ENCODE results near the gene ISM2.
"Not testable (repeated sequence)": the region's sequence is repeated elsewhere in the genome, so short reads cannot be mapped to it uniquely, and the experiment has no call there.

ISM2 gene

DNA sequence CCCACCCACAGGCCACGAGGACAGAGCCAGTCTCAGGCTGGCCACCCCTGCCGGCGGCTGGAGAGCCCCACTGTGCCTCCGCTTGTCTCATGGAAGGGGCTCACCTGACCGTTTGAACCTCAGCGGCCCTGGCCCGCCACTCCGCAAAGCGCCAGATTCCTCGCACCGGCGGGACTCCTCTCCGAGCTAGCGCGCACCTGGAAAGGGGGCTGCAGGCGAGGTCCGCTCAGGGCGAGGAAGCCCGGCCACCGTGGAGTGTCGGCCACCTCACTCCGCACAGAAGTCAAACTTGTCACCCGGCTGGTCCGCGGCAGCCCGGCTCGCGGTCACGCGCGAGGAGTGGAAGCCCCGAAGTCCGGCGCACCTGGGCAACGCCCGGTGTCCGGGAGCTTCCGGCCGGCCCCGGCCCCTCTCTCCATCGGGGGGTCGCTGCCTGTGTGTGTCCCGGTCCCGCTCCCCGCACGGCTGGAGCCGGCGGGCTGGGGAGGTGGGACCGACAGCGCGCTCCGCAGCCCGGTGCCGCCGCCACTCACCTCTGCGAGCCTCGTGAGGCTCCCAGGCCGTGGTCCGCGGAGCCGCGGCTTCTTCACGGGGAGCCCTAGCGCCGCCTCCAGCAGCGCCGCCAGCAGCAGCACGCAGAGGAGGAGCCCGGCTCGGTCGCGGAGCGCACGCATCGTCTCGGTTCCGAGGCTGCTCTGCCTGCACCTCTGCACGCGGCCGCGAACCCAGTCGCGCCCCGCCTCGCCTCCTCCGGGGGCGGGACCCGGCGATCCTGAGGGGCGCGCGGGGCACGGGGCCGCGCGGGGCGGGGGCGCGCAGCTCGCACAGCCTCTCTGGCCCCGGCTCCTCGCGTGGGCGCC, at the start of gene ISM2:
ISM2 (minus strand) TSS at position 697 of the 860 bp plus-strand sequence; CDS start at position 674, 23 bp downstream.
- DNase-seq: no peak

DNA sequence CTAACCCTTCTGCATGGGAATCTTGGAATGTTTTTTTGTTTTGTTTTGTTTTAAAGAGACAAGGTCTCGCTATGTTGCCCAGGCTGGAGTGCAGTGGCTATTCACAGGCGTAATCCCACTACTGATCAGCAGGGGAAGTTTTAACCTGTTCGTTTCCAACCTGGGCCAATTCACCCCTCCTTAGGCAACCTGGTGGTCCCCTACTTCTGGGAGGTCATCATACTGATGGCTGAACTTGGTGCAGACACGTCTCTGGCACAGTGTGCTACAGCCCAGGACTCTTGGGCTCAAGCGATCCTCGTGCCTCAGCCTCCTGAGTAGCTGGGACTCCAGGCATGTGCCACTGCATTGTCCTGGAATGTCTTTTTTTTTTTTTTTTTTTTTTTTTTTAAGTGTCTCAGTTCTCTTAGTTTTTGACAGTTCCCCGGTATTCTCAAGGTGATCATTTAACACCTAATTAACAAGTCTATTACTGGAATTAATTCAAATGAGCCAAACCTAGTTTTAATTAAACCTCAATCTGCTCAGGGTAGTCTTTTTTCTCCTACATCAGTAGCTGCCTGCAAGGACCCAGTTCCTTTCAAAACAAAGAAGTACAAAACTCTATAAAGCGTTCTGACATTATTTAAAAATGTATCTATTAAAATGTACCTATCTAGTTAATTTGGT, 49.0 kb upstream of the ISM2 start:
- no peak for DNase-seq

DNA sequence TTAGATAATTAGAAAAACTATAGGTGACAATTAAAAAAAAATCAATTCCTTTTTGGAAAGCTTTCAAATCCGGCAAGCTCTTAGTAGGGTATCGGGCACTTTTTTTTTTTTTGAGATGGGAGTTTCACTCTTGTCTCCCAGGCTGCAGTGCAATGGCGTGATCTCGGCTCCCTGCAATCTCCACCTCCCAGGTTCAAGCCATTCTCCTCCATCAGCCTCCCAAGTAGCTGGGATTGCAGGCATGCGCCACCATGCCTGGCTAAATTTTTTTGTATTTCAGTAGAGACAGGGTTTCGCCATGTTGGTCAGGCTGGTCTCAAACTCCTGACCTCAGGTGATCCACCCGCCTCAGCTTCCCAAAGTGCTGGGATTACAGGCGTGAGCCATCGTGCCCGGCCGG, 46.6 kb upstream of the ISM2 start:
- DNase-seq: not testable (repeated sequence)

DNA sequence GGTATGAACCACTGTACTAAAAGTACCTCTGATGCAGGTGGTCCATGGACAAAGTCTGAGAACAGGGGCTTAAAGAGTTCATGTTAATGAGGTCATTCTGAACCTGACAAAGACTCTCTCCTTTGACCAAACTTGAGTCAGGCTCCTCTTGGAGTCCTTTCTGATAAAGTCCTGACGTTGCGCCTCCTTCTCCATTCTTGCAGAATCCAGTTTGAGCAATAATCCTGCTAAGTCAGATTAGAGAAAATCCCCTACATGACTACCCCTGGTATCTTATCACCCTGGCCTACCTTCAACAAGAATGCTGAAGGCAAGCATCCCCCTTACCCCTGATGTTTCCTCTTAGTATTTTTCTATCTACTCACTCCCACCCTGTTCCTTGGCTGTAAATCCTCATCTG, 46.0 kb upstream of the ISM2 start:
- DNase-seq: no peak

DNA sequence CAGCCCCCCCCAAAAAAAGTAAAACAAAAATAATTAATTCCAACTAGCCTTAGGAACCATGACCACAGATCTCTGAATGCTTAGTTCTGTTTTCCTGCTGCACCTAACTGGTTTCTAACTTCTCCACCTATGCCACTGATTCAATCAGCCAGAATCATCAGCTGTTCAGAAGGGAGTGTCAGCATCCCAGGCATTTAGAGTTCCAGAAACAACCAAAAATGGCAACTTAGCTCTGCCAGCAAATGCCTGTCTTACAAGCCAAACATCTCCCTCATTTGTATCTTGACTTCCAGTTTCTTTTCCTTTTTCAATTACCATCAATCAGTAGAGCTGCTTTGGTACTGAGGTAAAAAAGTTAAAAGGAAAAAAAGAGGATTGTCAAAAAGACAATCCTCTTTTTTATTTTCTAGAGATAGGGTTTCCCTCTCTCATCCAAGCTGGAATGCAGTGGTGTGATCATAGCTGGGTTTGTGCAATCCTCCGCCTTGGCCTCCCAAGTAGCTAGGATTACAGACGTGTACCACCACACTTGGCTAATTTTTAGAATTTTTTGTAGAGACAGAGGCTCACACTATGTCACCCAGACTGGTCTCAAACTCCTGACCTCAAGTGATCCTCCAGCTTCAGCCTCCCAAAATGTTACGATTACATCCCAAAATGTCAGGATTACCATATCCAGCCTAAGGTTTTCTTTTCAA, 45.2 kb upstream of the ISM2 start:
- DNase-seq: no peak

DNA sequence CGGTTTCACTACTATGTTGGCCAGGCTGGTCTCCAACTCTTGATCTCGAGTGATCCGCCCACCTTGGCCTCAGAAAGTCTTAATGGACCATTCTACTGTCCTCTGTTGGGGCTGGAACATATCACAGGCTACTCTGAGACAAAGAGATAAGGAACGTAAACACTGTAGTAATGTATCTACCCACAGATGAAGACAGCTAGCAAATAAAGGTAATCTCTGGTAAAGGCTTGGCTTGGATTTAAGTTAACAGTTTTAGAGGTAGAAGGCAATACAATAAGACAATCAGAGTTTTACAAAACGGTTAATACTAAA, 44.6 kb upstream of the ISM2 start:
- no peak for DNase-seq

DNA sequence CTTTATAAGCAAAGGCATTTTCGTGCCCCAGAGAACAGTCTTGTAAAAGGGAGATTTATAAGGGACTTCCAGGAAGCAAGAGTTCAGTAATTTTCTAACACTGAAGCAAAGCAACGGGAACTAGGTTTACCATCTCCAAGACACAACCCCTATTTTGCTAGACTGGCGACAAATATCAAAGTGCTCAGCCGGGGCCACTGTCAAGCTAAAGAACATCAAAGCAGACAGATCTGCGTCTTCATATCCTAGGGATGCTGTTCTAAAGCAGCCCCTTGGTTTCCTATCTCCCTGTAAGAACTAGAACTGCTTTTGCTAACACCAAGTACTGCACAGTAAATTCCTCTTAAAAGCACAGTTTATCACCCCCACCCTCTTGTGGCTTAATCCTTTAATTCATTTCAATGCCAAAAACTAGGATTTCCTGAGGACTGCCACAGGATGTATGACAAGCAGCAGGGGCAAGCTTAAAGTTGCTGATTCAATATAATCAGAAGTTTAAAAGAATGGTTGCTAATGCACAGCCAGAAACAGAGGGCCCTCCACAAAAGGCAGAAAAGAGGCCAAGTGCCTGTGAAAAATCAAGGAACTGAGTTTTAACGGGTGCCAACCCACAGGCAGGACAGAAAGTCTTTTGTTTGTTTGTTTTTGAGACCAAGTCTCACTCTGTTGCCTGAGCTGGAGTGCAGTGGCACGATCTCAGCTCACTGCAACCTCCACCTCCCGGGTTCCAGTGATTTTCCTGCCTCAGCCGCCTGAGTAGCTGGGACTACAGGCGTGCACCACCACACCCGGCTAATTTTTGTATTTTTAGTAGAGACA, 44.0 kb upstream of the ISM2 start:
- no peak for DNase-seq

DNA sequence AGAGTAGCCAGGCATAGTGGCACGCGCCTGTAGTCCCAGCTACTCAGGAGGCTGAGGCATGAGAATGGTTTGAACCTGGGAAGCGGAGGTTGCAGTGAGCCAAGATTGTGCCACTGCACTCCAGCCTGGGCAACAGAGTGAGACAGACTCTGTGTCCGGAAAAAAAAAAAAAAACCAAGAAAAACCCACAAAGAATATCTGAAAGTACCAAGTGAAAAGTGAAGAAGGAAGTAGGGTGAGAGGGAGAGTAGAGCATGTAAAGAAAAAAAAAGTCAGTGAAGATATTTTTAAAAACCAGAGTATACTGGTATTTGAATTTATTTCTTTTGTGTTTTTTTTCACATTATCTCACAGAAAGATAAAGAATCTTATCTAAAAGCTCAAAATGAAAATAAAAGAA, 43.3 kb upstream of the ISM2 start:
- DNase-seq: no peak

DNA sequence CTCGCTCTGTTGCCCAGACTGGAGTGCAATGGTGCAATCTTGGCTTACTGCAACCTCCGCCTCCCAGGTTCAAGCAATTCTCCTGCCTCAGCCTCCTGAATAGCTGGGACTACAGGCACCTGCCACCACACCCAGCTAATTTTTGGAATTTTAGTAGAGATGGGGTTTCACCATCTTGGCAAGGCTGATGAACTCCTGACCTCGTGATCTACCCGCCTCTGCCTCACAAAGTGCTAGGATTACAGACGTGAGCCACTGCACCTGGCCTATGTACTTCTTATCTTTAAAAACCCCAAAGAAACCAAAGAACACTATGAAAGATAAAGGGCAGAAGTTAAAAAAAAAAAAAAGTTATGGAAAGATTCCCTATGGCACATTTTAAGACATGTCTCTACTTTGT, 38.3 kb upstream of the ISM2 start:
- not testable (repeated sequence) for DNase-seq

DNA sequence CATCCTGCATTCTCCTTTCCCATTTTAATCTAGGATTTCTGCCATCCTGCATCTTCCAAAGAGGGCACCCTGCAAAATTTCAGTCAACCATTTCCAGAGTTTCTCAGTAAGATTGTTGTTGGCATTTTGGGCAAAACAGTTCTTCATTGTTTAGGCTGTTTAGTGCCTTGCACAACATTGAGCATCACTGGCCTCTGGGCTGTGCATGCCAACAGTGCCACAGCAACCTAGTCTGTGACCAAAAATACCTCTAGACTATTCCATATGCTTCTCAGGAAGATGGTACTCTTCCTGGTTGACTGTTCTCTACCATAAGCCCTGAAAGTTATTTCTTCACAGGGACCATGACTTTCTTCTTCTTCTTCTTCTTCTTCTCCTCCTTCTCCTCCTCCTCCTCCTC, 32.5 kb upstream of the ISM2 start:
- DNase-seq: no peak

DNA sequence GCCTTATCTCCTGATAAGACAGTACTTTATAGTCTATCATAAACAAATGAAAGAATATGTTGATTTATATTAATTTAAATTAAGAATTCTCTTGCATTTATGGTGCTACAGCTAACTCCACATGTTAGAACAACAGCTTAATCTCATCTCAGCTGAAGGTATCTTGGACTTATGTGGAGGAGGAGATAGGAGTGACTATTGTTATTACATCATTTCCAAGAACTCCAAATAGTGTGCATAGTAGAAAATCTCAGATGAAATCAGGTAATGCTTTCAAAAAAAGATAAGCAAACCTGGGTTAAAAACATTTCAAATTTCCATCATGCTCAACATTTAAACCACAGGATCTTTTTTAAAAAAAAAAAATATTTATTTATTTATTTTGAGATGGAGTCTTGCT, 31.3 kb upstream of the ISM2 start:
- no peak for DNase-seq

DNA sequence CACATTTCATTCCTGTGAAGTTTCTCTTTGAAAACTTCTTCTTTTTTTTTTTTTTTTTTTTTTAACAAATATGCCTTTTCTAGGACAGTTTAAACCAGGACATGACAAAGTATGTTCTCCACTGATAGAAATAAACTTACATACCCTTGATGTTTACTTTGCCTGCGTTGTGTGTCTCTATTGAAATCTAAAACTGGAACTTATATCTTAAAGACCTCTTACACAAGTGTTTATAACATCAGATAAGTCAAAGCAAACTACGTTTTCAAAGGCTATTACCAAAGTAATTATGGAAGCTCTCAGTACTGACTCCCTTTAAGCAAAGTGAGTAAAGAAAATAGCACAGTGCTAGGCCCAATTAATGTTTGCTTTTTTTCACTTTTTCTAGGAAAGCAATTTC, 30.6 kb upstream of the ISM2 start:
- no peak for DNase-seq

DNA sequence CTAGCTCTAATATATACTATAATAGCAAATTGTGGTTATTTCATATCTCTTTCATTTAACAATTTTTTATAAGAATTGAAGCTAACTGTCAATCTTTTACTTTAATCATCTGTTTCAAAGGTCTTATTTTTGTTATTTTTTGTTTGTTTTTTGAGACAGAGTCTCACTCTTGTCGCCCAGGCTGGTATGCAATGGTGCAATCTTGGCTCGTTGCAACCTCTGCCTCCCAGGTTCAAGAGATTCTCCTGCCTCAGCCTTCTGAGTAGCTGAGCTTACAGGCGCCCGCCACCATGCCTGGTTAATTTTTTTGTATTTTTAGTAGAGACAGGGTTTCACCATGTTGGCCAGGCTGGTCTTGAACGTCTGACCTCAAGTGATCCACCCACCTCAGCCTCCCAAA, 30.1 kb upstream of the ISM2 start:
- not testable (repeated sequence) for DNase-seq

DNA sequence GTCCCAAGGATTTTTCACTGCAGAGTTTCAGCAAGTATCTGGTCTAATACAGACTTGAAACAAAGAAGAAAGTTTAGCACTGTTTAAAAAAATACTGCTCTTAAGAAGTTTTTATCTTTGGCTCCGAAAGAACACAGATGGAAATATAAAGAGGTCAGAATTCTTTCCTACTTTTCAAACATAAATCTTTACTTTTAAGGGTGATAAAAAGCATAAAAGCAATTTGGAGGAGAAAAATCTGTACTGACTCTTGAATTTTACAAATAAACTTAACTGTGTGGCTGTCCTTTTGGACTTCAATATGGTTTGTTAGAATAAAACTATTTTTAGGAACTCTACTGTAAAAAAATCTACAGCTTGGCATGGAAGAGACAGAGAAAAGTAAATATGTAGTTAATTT, 27.6 kb upstream of the ISM2 start:
- DNase-seq: no peak

DNA sequence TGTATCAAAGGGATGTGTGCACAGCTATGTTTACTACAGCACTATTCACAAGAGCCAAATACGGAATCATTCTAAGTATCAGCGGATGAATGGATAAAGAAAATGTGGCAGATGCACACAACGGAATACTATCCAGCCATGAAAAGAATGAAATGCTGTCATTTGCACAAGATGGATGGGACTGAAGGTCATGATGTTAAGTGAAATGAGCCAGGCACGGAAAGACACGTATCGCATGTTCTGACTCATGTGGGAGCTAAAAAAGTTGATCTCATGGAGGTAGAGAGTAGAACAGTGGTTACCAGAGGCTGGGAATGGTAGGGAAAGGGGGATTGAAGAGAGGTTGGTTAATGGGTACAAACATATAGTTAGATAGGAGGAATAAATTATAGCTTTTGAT, 25.9 kb upstream of the ISM2 start:
- no peak for DNase-seq

DNA sequence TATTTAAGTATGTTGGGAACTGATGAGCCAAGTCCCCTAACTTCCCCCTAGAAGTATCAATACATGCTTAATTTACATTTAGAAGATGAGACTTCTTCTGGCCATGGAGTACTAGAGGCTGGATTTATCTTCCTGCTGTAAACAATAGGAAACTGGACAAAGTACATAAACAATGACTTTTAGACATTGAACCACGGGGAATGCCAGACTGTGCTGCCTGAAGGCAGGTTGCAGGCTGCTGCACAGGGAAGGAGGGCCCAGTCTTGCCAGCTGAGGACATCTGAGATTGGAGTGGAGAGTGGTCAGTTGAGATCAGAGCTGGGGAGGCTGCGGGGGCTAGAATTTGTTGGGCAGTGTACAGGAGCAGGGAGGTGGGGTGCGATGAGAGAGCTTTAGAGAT, 24.5 kb upstream of the ISM2 start:
- no peak for DNase-seq

DNA sequence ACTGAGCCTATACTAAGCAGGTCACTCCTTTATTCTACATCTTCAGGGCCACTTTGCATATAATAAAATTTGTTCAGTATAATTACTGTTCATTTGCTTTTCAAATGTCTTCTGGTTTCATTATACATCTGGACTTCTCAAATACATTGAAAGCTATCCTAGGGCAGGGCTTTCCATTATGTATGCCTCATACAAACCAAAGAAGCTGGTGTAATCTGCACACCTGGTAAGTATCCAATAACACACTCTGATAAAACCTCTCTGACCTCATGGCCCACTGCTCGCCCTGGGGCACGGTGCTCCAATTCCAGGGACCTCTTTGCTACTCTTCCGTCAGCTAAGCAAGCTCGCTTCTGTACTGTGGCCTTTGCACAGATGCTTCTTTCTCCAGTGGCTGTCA, 21.9 kb upstream of the ISM2 start:
- DNase-seq: no peak

DNA sequence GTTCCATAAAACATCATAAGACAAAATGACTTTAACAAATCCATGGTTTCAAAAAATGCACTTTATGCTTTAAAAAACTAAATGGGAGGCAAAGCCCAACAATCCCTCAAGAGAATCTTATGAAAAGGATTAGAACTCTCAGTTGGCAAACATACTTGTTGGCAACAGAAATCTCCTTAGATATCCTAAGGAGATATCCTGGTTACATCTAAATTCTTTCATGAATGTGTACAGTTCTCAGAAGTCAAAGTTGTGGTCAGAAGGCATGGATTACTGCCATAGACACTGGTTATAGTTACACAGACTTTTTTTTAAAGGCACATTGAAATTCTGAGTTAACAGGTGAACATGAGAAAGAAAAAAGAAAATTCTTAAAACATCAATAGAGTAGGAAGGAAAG, 17.5 kb upstream of the ISM2 start:
- DNase-seq: no peak

DNA sequence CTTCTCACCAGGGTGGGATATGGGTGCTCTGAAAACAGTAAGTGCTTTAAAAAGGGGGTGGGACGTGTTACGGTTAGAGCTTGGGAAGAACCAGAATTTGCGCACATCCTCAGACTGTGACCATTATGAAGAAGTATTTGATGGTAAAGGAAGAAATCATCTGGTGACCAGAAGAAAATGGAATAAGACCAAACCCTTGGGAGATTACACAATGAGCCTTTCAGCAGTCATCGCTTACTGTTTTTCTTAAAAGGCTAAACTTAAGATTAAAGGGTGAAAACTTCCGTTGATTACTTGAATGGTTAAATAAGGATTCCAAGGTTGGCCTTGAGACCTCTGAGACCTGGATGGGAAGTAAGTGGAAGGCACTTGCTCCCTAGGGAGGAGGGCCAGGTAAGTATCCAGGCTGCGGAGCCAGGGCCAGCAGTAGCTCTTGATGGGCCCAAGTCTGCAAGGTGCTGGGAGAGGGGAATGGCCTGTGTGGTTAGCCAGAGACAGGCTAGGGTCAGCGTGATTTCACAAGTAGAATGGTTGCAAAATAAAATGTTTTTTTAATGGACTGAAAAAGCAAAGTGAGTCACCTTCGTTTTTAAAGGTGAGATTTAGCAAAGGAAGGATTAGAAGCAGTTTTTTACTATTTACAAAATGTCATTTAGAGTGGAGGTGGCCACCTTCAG, 13.0 kb upstream of the ISM2 start:
- DNase-seq: no peak

DNA sequence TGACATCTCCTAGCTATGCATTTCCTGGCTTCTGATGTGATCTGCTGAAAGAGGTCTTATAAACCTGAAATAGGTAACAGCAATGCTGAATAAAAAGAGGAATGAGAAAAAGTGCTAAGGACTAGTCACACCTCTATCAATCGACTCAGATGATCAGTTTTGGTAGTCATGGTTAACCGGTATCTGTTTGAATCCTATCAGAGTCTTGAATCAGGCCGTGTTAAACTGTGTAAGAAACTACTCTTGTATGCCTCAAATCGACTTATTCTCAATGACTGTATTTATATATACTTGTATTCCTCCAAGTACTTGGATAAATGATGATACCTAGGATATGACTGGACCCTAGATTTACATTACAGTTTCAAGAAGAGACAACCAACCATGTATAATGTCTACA, 10.8 kb upstream of the ISM2 start:
- no peak for DNase-seq

DNA sequence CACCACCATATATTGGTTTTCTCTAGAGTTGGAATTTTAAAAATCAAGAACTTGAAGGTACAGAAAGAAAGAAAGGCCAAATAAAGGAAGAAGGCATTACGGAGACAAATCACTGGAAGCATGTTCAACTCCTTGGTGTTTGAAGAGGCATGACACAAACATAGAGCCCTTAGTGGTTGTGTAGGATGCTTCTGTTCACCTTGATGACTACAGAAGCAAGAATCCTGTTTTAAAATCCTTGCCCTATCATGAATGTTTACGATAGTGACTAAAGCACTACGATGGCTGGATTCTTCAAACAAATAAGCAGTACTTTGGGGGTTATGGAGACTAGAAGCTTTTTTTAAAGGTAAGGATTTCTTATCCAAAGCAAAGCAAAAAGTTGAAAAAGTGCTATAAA, 10.3 kb upstream of the ISM2 start:
- DNase-seq: no peak

DNA sequence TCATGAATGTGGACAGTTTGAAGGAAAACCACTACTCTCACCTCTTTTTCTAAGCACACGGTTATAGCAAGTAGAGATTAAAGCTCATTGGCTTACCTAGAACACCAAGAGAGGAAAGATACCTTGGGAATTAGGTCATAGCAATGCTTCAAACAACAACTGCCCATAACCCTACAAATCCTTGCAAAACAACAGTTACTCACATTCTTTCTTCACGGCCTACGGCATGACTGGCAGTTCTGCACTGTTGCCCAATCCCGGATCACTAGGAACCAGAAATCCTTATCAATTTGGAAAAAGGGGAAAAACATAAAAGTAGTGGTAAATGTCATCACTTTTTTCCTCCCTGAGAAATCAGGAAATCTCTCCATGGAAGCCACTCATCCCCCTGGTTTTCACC, 9.6 kb upstream of the ISM2 start:
- no peak for DNase-seq

DNA sequence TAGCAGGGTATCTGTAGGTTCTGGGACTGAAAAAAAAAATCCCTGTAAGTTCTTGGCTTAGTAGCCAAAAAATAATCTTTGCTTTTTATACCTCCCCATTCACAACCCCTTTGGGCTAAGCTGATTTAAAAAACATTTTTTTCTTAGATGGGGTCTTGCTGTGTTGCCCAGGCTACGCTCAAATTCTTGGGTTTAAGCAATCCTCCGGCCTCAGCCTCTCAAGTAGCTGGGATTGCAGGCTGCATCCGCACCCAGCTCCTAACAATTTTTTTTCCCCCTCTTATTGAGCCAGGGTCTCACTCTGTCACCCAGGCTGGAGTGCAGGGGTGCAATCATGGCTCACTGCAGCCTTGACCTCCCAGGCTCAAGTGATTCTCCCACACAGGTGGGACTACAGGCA, 9.1 kb upstream of the ISM2 start:
- no peak for DNase-seq

Data from NCI-H2029 treated with DMSO at 0.1 percent for 48 hours (cell line).